C4-2B (cell line): ENCODE data around the gene LAIR2.

Experiments used
- H3K27ac ChIP-seq: fragments of 450-650 bp; 2 replicates; pipeline ENCODE4 v1.5.1; 2017
- ZFX ChIP-seq: fragments of 450-650 bp; IDR thresholded peaks from 2 replicates; pipeline ENCODE4 v1.6.1; 2017
- TF ChIP-seq, protein P1 (sequence below): fragments of 450-650 bp; conservative IDR thresholded peaks from 2 replicates; pipeline ENCODE4 v1.5.1; 2017; ENCODE audit warnings: mild to moderate bottlenecking

Gene LAIR2

DNA sequence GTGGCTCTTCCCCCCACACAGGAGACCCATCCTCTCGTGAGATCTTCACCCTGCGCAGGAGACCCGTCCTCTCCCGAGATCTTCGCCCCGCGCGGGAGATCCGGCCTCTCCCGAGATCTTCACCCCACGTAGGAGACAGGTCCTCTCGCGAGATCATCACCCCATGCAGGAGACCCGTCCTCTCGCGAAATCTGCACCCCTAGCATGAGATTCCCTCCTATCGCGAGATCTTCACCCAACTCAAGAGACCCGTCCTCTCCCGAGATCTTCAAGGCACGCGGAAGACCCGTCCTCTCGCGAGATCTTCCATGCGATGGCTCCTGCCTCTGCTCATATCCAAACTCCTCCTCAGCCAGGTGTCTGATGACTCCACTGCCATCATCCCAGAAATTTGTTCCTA lies 24.3 kb downstream of the LAIR2 start:
- H3K27ac ChIP-seq, result no peak overlapping the region
- TF ChIP-seq, protein P1, sequence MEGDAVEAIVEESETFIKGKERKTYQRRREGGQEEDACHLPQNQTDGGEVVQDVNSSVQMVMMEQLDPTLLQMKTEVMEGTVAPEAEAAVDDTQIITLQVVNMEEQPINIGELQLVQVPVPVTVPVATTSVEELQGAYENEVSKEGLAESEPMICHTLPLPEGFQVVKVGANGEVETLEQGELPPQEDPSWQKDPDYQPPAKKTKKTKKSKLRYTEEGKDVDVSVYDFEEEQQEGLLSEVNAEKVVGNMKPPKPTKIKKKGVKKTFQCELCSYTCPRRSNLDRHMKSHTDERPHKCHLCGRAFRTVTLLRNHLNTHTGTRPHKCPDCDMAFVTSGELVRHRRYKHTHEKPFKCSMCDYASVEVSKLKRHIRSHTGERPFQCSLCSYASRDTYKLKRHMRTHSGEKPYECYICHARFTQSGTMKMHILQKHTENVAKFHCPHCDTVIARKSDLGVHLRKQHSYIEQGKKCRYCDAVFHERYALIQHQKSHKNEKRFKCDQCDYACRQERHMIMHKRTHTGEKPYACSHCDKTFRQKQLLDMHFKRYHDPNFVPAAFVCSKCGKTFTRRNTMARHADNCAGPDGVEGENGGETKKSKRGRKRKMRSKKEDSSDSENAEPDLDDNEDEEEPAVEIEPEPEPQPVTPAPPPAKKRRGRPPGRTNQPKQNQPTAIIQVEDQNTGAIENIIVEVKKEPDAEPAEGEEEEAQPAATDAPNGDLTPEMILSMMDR, result no peak
- no peak for TF ChIP-seq ZFX

DNA sequence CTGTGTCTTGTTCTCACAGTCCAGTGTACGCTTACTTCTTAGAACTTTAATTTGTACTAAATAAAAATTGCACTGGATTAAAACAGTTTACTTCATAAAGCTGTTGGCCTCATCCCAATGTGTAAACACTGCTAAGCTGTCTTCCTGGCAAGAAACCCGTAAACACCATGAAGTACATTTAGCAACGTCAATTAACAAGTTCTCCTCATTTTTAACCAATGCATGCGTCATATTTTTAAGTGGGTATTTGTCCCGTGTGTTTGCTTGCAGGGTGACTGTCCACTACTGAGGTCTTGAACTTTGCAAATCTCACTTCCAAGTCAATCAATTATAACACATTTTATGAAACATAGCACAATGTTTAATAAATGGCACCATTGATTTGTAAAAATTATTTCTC lies 28.2 kb downstream of the LAIR2 start:
- no peak overlapping the region for H3K27ac ChIP-seq
- TF ChIP-seq ZFX, result no peak
- TF ChIP-seq, protein P1, result no peak

DNA sequence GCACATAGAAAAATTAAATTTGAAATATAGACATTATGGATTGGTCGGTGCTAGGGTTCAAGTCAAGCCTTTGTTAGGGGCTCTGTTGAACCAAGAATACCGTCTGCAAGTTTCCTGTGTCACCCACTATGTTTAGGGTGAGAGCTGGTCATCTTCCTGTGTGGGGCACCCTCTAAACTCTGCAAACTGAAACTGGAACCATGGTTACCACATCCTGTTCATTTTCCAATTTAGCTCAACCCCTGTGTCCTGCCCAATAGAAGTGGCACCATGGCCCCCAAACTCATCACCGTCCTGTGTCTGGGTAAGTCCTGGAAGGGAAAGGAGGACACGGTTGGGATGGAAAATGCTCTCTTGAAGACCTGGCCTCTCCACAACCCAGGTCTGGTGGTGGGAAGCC lies 29.9 kb downstream of the LAIR2 start:
- TF ChIP-seq, protein P1, result no peak
- TF ChIP-seq ZFX, result no peak
- no peak overlapping the region for H3K27ac ChIP-seq

DNA sequence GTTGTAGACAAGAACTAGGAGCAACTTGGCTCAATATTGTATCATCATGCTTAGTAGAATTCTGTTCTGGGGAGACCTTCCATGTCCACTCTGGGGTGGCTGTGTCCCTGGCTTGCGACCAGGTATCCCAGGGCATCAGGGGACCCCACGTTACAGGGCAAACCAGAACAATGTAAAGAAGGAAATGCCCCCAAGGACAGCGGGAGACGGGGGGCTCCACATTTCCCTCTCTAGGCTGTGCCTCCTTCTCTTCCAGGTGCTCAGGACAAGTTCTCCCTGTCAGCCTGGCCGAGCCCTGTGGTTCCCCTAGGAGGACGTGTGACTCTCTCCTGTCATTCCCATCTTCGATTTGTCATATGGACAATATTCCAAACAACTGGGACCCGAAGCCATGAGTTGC lies 30.8 kb downstream of the LAIR2 start:
- TF ChIP-seq, protein P1, result no peak
- TF ChIP-seq ZFX, result no peak
- no peak overlapping the region for H3K27ac ChIP-seq

DNA sequence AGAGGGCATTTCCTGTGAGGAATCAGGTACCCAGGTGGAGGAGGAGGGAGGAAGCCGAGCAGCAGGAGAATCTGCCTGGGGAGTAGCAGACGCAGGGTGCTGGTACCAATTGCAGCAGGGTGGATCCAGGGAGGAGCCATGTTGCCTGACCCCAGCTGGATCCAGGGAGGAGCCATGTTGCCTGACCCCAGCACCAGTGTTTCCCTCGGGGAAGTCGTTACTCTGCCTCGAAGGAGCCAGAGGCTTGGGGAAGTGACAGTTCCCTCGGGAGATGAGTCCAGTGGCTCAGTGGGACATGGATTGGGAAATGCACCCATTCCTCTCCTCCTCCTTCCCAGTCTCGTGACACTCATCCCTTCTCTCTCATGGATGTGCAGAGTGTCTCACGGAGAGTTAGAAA lies 31.5 kb downstream of the LAIR2 start:
- H3K27ac ChIP-seq, result no peak overlapping the region
- TF ChIP-seq, protein P1, result no peak
- no peak for TF ChIP-seq ZFX

DNA sequence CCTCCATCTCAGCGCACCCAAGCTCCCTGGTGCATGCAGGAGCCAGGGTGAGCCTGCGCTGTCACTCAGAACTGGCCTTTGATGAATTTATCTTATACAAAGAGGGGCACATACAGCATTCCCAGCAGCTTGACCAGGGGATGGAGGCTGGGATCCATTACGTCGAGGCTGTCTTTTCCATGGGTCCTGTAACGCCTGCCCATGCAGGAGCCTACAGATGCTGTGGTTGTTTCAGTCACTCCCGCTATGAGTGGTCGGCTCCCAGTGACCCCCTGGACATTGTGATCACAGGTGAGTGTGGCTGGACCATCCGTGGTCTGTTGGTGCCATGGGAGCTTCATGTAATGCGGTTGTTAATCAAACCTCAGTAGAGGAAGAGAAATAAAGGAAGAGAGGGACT lies 33.0 kb downstream of the LAIR2 start:
- TF ChIP-seq, protein P1, result no peak
- no peak for TF ChIP-seq ZFX

DNA sequence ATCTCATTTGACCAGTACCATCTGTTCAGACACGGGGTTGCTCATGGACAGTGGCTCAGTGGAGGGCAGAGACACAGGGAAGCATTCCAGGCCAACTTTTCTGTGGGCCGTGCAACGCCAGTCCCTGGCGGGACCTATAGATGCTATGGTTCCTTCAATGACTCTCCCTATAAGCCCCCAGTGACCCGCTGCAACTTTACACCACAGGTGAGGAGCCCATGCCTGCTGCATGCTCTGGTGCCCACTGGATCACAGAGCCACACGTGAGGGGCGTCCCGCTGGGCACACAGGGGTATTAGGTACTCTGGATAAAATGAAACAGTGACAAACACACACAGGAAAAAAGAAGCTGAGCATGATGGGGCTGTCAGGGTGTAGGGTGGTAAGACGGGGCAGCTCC lies 34.3 kb downstream of the LAIR2 start:
- H3K27ac ChIP-seq, result no peak overlapping the region
- TF ChIP-seq, protein P1, result no peak
- TF ChIP-seq ZFX, result no peak

More for the DNA sequence above, 33.0 kb downstream of the LAIR2 start:
- no peak overlapping the region for H3K27ac ChIP-seq
